GM19324 (cell line): Measurements from ENCODE around the gene CDKN1C.
A peak's percentile ranks its signal among the peaks of the same experiment; 100 is the strongest.

Experiments
- ATAC-seq: cut with Tn5 transposase; IDR thresholded peaks from one replicate; pipeline ENCODE4 v1.9.1; 2021; ENCODE audit warnings: mild to moderate bottlenecking, moderate library complexity; ENCODE audit not compliant: unreplicated experiment, low FRiP score

CDKN1C gene

DNA sequence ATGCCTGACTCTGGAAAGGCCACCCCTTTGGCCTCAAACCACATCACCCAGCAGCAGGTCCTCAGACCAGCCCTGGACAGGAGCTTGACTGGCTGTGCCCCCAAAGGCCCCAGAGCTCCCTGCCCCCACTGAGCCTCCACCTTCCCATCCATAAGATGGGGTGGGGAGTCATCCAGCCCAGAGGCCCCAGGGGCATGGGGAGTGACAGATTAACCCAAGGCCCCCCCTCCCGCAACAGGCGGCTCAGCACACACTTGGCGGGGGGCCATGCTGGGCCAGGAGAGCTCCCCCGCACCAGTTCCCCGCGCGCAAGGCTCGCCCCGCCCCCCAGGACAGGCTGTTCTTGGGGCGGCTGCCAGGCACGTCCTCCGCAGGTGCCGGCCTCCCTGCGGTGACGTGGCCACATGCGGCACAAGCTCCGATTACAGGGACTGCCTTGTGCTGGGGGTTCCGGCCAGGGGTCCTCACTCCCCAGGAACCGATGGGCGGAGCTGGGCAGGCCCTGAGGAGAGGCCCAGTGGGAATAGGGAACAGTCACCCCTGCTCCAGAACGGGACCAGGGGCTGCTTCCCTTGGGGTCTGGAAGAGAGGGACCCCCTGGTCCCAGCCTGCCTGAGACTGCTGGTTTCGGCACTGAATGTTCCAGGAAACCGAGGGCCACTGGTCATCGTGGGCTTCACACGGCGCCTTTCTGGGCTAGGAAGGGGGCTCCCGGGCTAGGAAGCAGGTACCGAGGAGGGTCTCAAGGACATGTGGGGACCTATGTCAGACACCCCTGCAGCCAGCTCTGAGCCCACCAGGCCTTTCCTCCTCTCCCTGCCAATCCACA is 5.1 kb upstream of the CDKN1C start:
- ATAC-seq: no peak

DNA sequence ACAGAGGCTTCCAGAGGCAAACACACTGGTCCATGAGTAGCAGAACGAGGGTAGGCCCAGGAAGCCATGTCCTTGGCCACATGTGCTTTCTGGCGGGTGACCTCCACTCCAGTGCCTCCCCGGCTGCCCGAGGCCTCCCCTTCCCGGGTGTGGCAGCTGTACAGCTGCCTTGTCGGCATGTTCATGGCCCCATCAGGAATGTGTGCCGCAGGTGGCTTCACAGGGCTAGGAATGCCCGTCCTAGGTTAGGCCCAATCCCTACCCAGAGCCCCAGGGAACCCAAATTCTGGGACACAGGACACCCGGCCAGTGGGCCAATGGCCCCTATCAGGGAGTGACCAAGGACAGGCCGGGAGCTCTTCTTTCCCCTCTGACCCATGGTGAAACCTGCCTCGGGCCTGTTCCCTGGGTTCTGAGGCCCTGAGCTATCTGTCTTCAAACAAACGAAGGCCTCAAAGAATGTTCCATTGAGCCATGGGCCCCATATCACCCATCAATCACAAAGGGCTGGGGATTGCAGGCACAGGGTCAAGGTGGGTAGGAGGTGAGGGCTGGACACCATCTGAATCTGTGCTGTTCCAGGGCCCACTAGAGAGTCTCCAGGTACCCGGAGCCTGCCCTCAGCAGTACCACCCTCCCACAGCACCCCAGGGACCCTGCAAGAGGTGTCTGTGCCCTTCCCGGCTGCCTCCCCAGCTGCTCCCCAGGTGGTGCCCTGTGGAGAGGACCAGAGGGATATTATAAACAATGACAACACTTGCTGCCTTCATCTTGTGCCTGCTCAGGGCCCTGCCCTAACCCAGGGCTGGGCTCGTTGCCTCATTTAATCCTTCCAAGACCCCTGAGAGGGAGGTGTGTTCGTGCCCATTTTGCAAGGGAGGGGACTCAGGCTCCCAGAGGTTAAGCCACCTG is 4.0 kb upstream of the CDKN1C start:
- ATAC-seq: no peak

DNA sequence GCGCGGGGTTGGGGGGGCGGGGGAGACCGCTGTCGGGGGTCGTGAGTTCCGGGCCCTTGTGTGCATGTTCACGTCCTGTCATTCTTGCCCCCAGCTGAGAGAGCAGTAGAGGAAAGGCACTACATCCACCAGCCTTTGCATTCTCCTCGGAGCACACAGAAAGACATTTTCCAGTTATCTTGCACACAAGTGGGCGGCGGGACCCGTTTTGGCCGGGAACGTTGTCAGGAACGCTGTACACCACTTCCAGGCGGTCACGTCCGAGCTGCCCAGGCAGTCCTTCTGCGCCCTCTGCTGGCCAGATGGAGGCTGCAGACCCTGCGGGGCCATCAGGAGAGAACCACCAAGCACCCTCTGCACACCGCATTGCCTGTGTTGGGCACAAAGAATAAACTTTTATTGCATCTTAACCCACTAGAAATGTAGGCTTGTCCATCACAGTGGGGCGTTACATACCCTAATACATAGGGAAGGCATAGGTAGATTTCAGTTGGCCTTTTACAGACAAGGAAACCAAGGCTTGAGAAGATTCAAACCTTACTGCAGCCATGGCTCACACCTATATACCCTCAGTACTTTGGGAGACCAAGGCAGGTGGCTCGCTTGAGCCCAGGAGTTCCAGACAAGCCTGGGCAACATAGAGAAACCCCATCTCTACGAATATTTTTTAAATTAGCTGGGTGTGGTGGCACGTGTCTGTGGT is 2.8 kb upstream of the CDKN1C start:
- no peak for ATAC-seq

DNA sequence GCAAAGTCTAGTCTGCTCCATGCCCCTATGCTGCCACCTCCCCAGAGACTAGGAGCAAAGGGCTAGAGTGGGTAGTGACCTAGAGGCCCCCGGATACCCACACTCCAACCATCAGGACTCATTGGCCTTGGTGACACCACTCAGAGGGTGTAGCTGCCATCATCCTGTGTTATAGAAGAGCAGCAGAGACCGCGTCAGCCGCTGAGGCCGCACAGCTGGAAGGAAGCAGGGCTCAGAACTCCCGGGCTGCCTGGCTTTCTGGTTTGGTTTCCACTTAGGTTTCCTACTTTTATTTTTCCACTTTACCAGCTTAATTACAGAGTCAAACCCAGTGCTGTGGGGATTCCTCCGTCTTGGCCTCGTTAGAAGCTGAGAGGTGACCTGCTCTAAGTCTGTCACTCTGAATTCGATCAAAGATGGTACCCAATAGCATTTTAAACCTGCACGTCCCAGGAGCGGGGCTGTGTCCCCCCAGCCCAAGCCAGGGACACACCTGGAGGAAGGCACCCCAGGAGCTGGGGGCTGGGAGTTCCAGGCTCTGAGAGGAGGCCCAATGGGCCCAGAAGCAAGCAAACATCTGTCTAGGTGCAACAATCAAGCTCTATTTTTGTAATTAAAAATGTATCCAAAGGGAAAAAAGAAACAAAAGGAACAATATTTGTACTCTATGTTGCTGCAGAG is 2.1 kb upstream of the CDKN1C start:
- no peak for ATAC-seq

DNA sequence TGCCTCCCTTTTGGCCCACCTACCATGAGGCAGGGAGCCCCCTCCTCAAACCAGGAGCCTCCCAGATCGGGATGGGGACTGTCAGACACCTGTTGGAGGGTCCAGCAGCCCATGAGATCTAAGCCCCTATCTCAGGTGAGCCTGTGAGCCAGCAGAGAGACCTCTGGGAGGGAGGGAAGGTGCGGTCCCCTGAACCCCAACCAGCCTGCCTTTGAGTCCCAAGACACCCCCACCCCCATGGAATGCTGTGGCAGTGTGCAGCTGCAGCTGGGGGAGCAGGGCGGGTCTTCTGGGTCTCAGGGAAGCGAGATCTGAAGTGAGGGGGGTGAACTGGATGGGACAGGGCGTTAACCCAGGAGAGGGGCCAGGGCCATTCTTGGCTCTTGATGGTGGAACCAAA is 1.4 kb upstream of the CDKN1C start:
- no peak for ATAC-seq

DNA sequence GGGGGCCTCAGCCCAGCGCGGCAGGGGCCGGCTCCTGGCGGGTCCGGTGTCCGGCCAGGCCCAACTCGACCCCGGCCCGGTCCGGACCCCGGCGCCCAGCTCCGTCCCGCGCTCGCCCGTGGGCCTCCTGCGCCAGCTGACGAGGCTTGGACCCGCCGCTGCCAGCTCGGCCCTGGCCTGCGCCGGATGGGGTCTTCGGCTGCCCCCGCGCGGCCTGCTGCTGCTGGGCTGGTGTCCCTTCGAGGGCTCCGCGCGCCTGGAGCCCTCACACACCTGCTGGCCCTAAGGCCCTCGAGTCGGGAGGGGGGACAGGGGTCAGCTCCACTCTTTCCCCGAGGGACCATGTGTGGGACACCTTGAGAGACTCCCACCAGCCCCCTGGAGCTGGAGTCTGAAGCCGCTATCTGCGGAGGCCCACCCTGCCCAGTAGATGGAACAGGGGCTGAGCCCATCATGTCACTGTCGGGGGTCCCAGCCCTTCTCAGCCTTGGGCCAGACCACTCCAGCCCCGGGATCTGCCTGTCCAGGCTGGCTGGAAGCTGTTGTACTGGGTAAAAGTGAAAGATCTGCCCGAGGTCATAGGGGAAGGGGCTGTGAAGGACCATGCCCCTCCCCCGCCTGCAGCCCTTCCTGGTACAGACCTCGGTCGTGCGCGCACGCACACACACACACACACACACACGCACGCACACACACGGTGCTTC is 768 bp upstream of the CDKN1C start:
- peak; percentile 14 for ATAC-seq

DNA sequence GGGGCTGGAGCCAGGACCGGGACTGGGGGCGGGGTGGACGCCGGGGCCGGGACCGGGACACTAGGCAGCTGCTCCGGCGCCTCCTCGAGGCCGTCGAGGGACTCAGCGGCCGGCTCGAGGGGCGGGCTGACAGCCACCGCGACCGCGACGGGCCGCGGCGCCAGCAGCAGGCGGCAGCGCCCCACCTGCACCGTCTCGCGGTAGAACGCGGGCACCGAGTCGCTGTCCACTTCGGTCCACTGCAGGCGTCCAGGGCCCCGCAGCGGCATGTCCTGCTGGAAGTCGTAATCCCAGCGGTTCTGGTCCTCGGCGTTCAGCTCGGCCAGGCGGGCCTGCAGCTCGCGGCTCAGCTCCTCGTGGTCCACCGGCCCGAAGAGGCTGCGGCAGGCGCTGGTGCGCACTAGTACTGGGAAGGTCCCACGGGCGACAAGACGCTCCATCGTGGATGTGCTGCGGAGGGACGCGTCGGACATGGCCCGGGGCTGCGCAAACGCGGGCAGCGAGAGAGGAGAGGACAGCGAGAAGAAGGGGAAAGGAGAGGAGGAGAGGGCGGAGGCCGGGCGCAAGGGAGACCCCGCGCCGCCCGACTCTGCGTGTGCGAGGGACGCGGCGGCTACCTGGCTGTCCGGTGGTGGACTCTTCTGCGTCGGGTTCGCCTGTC is 428 bp downstream of the CDKN1C start:
- peak; percentile 4 for ATAC-seq

DNA sequence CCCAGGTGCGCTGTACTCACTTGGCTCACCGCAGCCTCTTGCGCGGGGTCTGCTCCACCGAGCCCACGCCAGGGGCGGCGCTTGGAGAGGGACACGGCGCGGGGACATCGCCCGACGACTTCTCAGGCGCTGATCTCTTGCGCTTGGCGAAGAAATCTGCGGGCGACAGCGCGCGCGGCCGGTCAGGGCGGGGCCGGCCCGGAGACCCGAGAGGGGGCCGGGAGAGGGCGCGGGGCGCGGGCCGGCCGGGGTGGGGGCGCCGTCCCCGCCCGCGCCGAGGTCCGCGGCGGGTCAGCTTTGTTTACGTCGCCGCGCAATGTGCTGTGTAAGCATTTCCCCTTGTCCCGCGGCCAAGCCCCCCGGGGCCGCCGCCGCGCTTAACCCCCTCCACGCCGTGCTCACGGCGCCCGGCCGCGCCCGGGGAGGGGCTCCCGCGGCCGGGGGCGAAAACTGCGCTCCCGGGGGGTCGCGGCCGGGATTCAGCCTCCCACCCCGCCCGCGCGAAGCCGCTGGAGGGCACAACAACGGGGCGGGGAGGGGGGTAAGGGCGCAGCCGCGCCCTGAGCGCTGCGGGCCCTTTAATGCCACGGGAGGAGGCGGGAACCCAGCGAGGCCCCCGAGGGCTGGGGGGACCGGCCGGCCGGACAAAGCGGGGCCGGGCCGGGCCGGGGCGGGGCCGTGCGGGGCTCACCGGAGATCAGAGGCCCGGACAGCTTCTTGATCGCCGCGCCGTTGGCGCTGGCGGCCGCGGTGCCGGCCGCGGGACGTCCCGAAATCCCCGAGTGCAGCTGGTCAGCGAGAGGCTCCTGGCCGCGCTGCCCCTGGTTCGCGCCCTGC is 1.4 kb downstream of the CDKN1C start:
- ATAC-seq: no peak

DNA sequence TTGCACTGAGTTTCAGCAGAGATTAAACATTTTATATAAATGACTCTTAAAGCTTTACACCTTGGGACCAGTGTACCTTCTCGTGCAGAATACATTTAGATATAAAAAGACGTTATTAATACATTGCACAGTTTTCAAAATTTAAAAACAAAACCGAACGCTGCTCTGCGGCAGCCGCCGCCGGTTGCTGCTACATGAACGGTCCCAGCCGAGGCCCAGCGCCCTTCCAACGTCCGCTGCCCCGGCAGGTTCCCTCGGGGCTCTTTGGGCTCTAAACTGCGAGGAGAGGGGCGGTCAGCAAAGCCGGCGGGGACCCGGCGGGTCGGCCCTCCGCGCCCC is 2.0 kb downstream of the CDKN1C start:
- ATAC-seq: no peak

DNA sequence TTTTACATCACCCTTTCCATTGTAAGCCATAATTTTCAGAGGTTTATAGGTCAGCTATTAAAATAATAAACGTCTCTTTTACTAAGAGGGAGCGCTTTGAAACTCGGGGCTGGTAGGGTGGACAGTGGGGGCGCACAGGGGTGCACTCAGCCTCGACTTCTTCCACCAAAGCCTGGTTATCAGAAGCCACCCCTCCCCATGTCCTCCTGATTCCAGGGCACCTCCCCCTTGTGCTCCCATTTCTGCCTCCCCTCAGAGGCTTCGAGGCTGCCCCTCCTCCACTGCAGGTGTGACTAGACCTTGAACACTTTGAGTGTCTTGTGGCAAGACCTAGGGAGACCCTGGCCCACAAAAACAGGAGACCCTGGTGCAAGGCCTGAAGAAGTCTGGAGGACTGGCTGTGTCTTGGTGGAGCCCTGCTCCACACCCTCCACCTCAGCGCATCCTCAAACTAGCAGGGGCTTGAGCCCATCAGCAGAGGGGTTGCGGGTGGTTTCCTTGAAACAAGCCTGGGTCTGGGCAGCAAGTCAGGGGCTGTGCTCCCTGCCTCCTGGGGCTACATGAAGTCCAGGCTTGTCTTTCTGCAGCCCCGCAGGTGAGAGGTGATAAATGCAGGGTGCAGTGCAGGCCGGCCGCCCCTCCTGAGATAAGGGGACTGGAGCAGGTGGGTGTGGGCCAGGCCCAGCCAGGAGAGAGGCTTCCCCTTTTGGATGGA is 3.0 kb downstream of the CDKN1C start:
- ATAC-seq: no peak

DNA sequence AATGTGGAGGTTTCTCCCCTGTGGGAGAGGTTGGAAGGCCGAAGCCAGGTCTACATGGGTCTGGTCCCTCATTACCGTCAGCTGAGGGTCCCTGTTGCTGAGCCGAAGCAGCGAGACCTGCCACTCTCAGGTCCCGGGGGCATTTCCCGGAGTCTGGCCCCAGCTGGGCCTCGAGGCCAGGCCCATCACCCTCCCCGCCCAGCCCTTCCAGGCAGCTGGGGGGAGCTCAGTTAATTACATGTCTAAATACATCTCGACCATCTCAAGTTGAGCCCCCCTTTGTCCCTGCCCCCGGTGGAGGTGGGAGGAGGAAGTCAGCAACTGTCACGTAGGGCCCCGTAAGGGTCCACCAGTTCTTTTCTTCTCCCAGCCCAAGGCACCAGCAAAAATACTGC is 3.6 kb downstream of the CDKN1C start:
- ATAC-seq: no peak

DNA sequence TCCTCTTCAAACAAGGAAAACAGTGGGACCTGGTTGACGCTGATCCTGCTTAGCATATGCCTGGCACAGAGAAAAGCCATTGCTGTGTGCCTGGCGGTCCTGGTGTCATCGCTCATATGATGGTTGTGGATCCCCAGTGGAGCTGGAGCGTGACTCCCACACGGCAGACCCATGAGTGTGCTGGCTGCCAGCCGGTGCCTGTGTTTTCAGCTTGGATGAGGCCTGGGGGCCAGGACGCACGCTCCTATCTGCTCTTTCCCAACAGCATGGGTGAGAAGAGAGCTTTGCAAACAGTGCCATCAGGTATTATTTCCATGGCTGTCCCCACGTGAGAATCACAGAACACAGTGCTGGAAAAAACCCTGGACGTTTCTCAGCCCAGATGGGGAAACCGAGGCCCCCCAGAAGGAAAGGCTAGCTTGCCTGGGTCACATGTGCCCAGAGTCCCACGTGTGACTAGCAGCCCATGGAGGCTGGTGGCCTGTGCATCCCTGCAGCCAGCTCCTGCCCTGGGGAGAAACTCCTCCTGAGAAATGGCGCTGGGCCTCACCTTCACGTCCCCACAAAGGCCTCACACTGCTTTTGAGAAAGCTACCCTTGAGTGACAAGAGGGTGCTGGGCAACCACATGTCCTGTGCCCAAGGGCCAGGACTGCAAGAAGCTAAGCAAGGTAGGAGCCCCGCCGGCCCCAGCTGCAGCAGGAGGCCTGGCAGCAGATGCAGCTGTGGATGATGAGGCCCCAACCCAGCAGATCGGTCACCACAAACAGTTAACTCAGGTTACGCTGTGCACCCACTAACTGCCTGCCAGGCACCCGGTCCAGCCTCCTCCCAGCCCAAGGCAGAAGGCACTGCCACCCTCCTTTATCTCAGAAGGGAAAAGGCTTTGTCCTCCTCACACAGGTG is 4.2 kb downstream of the CDKN1C start:
- ATAC-seq: no peak

DNA sequence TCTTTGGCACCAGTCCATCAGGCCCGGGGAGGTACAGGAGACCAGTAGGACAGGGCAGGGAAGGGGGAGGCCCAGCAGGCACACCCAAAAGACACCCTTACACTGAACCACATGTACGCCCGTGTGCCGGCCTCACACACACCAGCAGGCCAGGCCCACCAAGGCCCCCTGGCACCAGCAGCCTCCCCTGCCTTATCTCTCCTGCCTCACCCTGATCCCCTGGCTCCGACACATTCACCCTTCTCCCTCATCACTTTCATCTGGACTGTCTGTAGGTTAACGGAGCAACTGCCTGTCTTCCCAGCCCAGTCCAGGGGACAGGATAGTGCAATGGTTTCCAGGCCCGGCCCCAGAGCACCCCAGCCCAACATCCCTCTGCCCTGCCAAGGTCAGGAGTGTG is 4.9 kb downstream of the CDKN1C start:
- ATAC-seq: no peak

DNA sequence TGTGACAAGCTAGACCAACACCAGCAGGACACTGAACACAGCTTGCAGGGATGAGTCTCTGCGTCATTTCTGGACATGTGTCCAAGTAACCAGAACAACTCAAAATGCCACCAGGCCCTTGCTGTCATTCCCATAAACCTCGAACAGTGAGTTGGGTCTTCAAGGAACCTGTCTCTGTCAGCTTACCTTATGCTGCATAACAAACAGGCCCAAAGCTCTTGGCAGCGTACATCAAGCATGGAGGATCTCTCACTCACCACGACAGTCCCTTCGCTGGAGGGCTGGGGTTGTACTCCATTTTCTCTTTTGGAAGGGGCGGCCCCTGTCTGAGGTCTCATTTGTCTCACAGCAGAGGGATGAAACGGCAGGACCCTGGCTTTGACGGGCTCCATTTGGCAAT is 6.8 kb downstream of the CDKN1C start:
- ATAC-seq: no peak

DNA sequence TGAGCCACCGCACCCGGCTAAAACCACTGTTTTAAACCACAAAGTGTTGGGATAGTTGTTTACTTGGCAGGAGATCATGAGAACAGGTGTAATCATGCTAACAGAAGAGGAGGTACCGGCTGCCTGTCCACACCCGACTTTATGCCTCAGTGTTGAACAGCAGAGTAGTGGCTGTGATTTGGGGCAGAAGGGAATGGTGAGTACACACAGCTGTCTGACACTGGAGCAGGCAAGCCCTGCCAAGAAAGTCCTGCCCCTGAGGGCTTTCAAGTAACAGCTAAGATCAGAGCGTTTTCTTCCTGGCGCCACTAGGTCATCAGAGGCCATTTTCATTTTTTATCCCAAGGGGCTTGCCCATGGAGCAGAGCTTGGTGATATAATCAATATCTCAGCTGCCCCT is 8.1 kb downstream of the CDKN1C start:
- no peak for ATAC-seq

DNA sequence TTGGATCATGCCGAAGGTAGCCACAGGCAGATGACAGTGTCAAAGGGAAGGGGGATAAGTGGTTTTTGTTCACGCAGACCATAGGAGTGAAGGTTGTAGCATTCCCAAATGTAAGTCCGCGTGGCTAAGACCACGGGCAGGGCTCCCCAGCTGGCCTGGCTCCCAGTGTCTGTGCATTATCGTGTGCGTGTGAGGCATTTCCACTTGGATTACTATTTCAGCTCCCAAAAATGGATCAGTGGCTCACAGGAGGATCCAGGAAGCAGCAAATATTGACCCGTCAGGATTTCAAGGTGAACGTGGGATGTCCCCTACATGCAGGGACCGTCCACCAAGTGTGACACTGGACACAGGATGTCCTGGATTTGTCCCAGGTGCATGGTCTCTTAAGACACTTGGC is 10.6 kb downstream of the CDKN1C start:
- no peak for ATAC-seq
